H1 (cell line): ENCODE data around the gene TOMM34. TPM values are rescaled to one million over a fixed set of nuclear protein-coding genes. Genes with fewer than 3 reads are reported as not detected.

Experiments
- ASH2L ChIP-seq: fragments of 200-600, 300-600 bp; sonication (generic); IDR thresholded peaks from one replicate; pipeline ENCODE4 v1.7.1; 2017; ENCODE audit warnings: low read length
- BACH1 ChIP-seq: IDR thresholded peaks from 2 replicates; pipeline ENCODE4 v1.6.1; 2012; ENCODE audit warnings: low read length, improper control_type of control experiment
- EGR1 ChIP-seq: IDR thresholded peaks from 2 replicates; pipeline ENCODE4 v1.6.1; 2011; ENCODE audit warnings: low read depth, low read length, borderline replicate concordance
- JUND ChIP-seq: IDR thresholded peaks from 2 replicates; pipeline ENCODE4 v1.6.1; 2011; ENCODE audit warnings: mild to moderate bottlenecking, improper control_type of control experiment, low read length
- MAX ChIP-seq: IDR thresholded peaks from 2 replicates; pipeline ENCODE4 v1.6.1; 2012; ENCODE audit warnings: inconsistent platforms
- PHF8 ChIP-seq: fragments of 200-600 bp; sonication (generic); conservative IDR thresholded peaks from 2 replicates; pipeline ENCODE4 v1.7.1; 2012; ENCODE audit warnings: low read depth, mild to moderate bottlenecking, inconsistent platforms, low read length, moderate library complexity
- POLR2A ChIP-seq, 2 experiments: IDR thresholded peaks; 1 replicate in 1 of 2; 2 replicates in 1 of 2; pipeline ENCODE4 v1.6.1; 2011; ENCODE audit warnings: low read depth in 2 of 2, low read length in 2 of 2, mild to moderate bottlenecking in 2 of 2; ENCODE audit errors: control extremely low read depth in 1 of 2
- SP1 ChIP-seq: IDR thresholded peaks from 2 replicates; pipeline ENCODE4 v1.6.1; 2011; ENCODE audit warnings: low read depth, low read length
- SRF ChIP-seq: IDR thresholded peaks from 2 replicates; pipeline ENCODE4 v1.6.1; 2011; ENCODE audit warnings: mild to moderate bottlenecking, low read depth, low read length, moderate library complexity
- TAF7 ChIP-seq: optimal IDR thresholded peaks from 2 replicates; pipeline ENCODE3; 2011; ENCODE audit warnings: low read depth, mild to moderate bottlenecking, inconsistent platforms, low read length, moderate library complexity, borderline replicate concordance
- TBP ChIP-seq: IDR thresholded peaks from 2 replicates; pipeline ENCODE4 v1.6.1; 2011; ENCODE audit warnings: low read depth, low read length, improper control_type of control experiment
- YY1 ChIP-seq: IDR thresholded peaks from 2 replicates; pipeline ENCODE4 v1.6.1; 2011; ENCODE audit warnings: low read depth, mild to moderate bottlenecking, low read length
- ZNF274 ChIP-seq: IDR thresholded peaks from 2 replicates; pipeline ENCODE4 v1.7.0; 2012; ENCODE audit warnings: low read length, borderline replicate concordance; ENCODE audit errors: extremely low read depth
- polyA plus RNA-seq, 7 experiments: library from polyadenylated mRNA; depleted of rRNA in 3 of 7; stranded (reverse) in 5 of 7; unstranded in 2 of 7; fragments of >200 nt in 5 of 7; fragments of 200-250 nt in 2 of 7; gene quantifications; 1 replicate in 5 of 7; 2 replicates in 1 of 7; 4 replicates in 1 of 7; pipeline versions ENCODE4 v1.2.1 to v1.2.3, GENCODE V29; 2011 to 2013; ENCODE audit warnings: missing spikeins in 2 of 7, mixed read lengths in 2 of 7
- total RNA-seq: library from RNA; stranded (reverse); fragmentation: NEBNext Ultra II Directional; extraction: Animal tissue kit (Norgen Biotek cat#: 25700); gene quantifications from 2 replicates; pipeline ENCODE4 v1.2.1, GENCODE V29; 2021

The TOMM34 gene
- total and polyA plus RNA-seq, 2 of the 8 experiments (the other 6 are each of a cell fraction or from before 2014, with no cell fraction given): 32.1 to 35.1 TPM

GRCh38 chr20:44909872-44910689 is 50.1 kb downstream of the TOMM34 start, which contains the start of gene PABPC1L (continued):
- peak; percentile 34 for TF ChIP-seq ASH2L
- TF ChIP-seq BACH1: peak; percentile 22; the same call in 1 of the 2 replicates
- TF ChIP-seq SRF: no peak
- peak; percentile 63 for TF ChIP-seq PHF8
- no peak for TF ChIP-seq YY1
- TF ChIP-seq ZNF274: no peak
- TF ChIP-seq TAF7: peak; percentile 25
- peak; percentile 49 for TF ChIP-seq MAX
- TF ChIP-seq TBP: 0 out of 2 replicates have a peak, but pooled peaks have one; percentile 28
- no peak for TF ChIP-seq SP1
- no peak for TF ChIP-seq JUND
- peak; percentile 98; the same call in 1 of the 2 replicates for TF ChIP-seq EGR1
- TF ChIP-seq POLR2A (IDR thresholded peaks at IDR 0.05; ENCODE audit: control extremely low read depth in 1 of 2, low read depth in 2 of 2, low read length in 2 of 2): peak in 1 of 2 experiments; percentile 16; a peak in 1 of 3 replicates
